Hepatocyte (in vitro differentiated cells): ENCODE measurements around the gene LPP.

Experiments used
- CTCF ChIP-seq: fragments of 200-600 bp; sonication (generic); IDR thresholded peaks from 2 replicates; pipeline ENCODE4 v1.5.1; 2016; ENCODE audit warnings: antibody characterized with exemption, mild to moderate bottlenecking; ENCODE audit not compliant: poor library complexity
- EZH2 ChIP-seq: fragments of 200-600 bp; sonication (generic); IDR thresholded peaks from 2 replicates; pipeline ENCODE4 v1.6.1; 2016; ENCODE audit warnings: antibody characterized with exemption, mild to moderate bottlenecking, borderline replicate concordance
- EZH2phosphoT487 ChIP-seq: fragments of 200-600 bp; sonication (generic); IDR thresholded peaks from one replicate; pipeline ENCODE4 v1.6.1; 2018; ENCODE audit warnings: antibody characterized with exemption, mild to moderate bottlenecking, low read depth, moderate library complexity; ENCODE audit not compliant: unreplicated experiment, severe bottlenecking

DNA sequence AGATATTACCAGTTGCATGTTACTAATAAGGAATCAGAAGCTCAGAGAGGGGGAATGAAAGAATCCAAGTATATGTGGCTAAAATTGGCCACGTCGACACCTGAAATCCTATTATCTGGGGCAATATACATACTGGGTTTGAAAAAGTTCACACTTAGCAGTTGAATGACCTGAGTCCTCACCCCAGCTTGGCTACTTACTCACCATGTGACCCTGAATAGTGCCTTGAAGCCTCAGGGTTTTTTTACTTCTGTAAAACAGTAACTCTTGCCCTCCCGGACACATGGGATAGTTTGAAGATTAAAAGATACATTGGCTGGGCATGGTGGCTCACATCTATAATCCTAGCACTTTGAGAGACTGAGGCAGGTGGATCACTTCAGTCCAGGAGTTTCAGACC is 675.6 kb downstream of the LPP start:
- no peak for TF ChIP-seq EZH2
- TF ChIP-seq CTCF: no peak
- no peak for TF ChIP-seq EZH2phosphoT487
